Sigmoid colon (tissue), 7 donors: Measurements from ENCODE around the gene SIRT2. TPM values are rescaled to one million over a fixed set of nuclear protein-coding genes. Genes with fewer than 3 reads are reported as not detected.

Experiments used
- DNase-seq: peaks from one replicate; pipeline ENCODE4 v3.0.0-alpha.2; 2019
- H3K27ac ChIP-seq, 4 donors: fragments of 200-600 bp; sonication (generic); one replicate each; pipeline ENCODE4 v1.5.1; 2016 to 2019; ENCODE audit warnings: mild to moderate bottlenecking in 1 of 4
- H3K27me3 ChIP-seq, 3 donors: fragments of 200-600 bp; sonication (generic); one replicate each; pipeline ENCODE4 v1.5.1; 2019; ENCODE audit warnings: mild to moderate bottlenecking in 1 of 3
- H3K36me3 ChIP-seq, 4 donors: fragments of 200-600 bp; sonication (generic); one replicate each; pipeline ENCODE4 v1.5.1; 2016 to 2019
- H3K4me1 ChIP-seq, 4 donors: fragments of 200-600 bp; sonication (generic); one replicate each; pipeline ENCODE4 v1.5.1; 2017 to 2019
- H3K4me3 ChIP-seq, 4 donors: fragments of 200-600 bp; sonication (generic); one replicate each; pipeline ENCODE4 v1.5.1; 2017 to 2019; ENCODE audit warnings: mild to moderate bottlenecking in 2 of 4, moderate library complexity in 1 of 4
- H3K9me3 ChIP-seq, 4 donors: fragments of 200-600 bp in 3 of 4; sonication (generic) in 3 of 4; one replicate each; pipeline versions ENCODE4 v1.5.1 to v1.6.1; 2013 to 2019
- EP300 ChIP-seq, 4 donors: sonication (generic); formaldehyde crosslinking; IDR thresholded peaks; one replicate each; pipeline ENCODE4 v1.6.1; 2017; ENCODE audit warnings: antibody characterized with exemption in 4 of 4
- POLR2A ChIP-seq, 2 donors: fragments of 450-650 bp; IDR thresholded peaks; one replicate each; pipeline ENCODE4 v1.6.1; 2016; ENCODE audit warnings: antibody characterized with exemption in 2 of 2, mild to moderate bottlenecking in 2 of 2, moderate library complexity in 2 of 2
- POLR2AphosphoS5 ChIP-seq, 4 donors: sonication (generic); formaldehyde crosslinking; IDR thresholded peaks; one replicate each; pipeline ENCODE4 v1.6.1; 2017; ENCODE audit warnings: antibody characterized with exemption in 4 of 4
- WGBS, 2 donors: extraction: QIAGEN DNeasy Blood & Tissue Kit; methylation state at CpG; one replicate each; pipeline ENCODE4 v1.1.7; 2013; 5-methylcytosine and 5-hydroxymethylcytosine counted together
- intact Hi-C: fragments of 100-400 bp; cut with DNase I; formaldehyde crosslinking; loops from one replicate; pipeline ENCODE4 v1.15.1; 2023
- polyA plus RNA-seq, 3 donors: library from polyadenylated mRNA; stranded (reverse); fragments of 200-250 nt; gene quantifications; one replicate each; pipeline ENCODE4 v1.2.3, GENCODE V29; 2013
- total RNA-seq, 4 donors: library from RNA; depleted of rRNA; stranded (reverse); fragments of >200 nt; gene quantifications; one replicate each; pipeline ENCODE4 v1.1.0, GENCODE V29; 2016
- TF ChIP-seq, protein P1 (sequence below), 4 experiments: fragments of 450-650 bp in 3 of 4; fragments of 200-600 bp in 1 of 4; IDR thresholded peaks; one replicate each; pipeline ENCODE4 v1.5.1; 2016 to 2019; ENCODE audit warnings: antibody characterized with exemption in 4 of 4, mild to moderate bottlenecking in 3 of 4, moderate library complexity in 2 of 4
- donor health status: healthy with polysubstance abuse.
- donor health status: Bipolar disorder and iron deficiency.
- donor health status: healthy.

Gene SIRT2
- total and polyA plus RNA-seq, 7 donors = 36.2 to 92.7 (median 65.5) TPM

GRCh38 chr19:38846097-38846496, 53.3 kb downstream of the SIRT2 start:
- Histone ChIP-seq H3K4me1 (peaks cover 0 to 58% (median 44%) of the 10 kb centered on the region in 4 donors), H3K4me3 (no peak overlapping the region), H3K36me3 (peaks cover 56 to 67% (median 64%) of the 10 kb centered on the region in 4 donors), H3K27me3 (no peaks in the 10 kb centered on the region), H3K27ac (no peak overlapping the region), H3K9me3 (no peaks in the 10 kb centered on the region)
- no peak for DNase-seq
- 76 to 78% methylated on average over 2 of the region's 2 CpGs for WGBS, 2 donors
- intact Hi-C loops = no loop called here
- TF ChIP-seq, protein P1, sequence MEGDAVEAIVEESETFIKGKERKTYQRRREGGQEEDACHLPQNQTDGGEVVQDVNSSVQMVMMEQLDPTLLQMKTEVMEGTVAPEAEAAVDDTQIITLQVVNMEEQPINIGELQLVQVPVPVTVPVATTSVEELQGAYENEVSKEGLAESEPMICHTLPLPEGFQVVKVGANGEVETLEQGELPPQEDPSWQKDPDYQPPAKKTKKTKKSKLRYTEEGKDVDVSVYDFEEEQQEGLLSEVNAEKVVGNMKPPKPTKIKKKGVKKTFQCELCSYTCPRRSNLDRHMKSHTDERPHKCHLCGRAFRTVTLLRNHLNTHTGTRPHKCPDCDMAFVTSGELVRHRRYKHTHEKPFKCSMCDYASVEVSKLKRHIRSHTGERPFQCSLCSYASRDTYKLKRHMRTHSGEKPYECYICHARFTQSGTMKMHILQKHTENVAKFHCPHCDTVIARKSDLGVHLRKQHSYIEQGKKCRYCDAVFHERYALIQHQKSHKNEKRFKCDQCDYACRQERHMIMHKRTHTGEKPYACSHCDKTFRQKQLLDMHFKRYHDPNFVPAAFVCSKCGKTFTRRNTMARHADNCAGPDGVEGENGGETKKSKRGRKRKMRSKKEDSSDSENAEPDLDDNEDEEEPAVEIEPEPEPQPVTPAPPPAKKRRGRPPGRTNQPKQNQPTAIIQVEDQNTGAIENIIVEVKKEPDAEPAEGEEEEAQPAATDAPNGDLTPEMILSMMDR (IDR thresholded peaks at IDR 0.05) = no peak
- TF ChIP-seq POLR2A (IDR thresholded peaks at IDR 0.05) (no peak), EP300 (IDR thresholded peaks at IDR 0.05) (no peak), POLR2AphosphoS5 (IDR thresholded peaks at IDR 0.05) (no peak)

DNA sequence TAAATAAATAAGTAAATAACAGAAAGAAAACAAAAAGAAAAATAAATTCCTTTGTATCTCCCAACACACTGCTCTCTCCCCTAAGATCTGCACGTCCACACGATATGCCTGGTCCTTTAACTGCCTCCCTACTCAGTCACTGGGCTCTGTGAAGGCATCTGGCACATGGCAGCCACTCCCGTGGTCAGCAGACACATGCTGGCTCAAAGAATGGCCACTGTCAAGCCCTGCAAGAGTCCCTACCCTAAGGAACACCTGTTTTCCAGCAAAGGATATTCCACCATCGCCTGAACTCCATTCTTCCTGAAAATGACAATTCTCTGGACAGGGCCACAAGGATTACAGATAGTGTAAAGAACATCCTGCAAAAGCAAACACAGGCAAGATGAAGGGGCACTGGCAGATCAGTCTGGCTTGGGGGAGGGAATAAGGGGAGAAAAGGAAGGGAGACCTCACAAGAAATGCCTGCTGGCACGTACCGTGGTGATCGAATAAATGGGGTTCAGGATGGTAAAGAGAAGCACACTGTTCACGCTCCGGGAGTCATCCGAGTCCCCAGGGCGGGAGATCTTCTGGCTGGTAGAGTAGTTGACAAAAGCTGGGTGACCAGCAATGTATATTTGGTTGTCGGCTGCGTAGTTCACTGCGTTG, 53.9 kb downstream of the SIRT2 start:
- intact Hi-C loops = no loop called here
- Histone ChIP-seq H3K27ac (no peak overlapping the region), H3K9me3 (no peaks in the 10 kb centered on the region), H3K4me3 (no peak overlapping the region), H3K27me3 (no peaks in the 10 kb centered on the region), H3K4me1 (peaks cover 0 to 54% (median 41%) of the 10 kb centered on the region in 4 donors), H3K36me3 (peaks cover 62 to 73% (median 70%) of the 10 kb centered on the region in 4 donors)
- no peak for TF ChIP-seq EP300 (IDR thresholded peaks at IDR 0.05)
- no peak for TF ChIP-seq POLR2AphosphoS5 (IDR thresholded peaks at IDR 0.05)
- TF ChIP-seq POLR2A (IDR thresholded peaks at IDR 0.05) = no peak
- TF ChIP-seq, protein P1 (IDR thresholded peaks at IDR 0.05) = no peak
- 94 to 95% methylated on average over 14 of the region's 14 CpGs for WGBS, 2 donors
- no peak for DNase-seq

DNA sequence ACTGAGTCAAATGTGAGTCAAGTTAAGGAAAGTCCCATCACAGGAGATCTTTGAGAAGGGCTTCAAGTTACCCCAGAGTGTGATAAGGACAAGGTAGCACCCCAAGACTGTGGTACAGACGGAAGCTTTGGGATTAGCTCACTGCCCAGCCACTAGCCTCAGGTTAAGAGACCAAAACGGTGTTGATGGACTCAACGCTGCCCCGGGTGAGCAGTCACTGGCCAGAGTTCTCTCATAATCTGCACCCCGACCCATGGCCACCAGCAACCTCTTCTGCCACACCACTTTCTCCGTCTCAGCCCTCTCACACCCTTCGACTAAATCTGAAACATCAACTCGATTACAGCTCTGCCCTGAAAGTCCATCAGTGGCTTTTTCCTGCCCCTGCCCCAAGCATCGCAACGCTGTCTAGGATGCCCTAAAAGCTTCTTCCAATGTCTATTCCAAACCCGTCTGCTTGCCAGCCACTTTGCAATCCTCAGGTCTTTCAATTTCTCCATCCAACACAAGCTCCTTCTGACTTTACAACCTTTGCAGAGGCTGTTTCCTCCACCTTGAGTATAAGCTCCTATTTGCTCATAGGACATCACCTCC, 55.2 kb downstream of the SIRT2 start:
- WGBS, 2 donors = 91 to 92% methylated on average over 11 of the region's 11 CpGs
- TF ChIP-seq EP300 (IDR thresholded peaks at IDR 0.05) (no peak), POLR2A (IDR thresholded peaks at IDR 0.05) (no peak), POLR2AphosphoS5 (IDR thresholded peaks at IDR 0.05) (no peak)
- TF ChIP-seq, protein P1 (IDR thresholded peaks at IDR 0.05) = no peak
- Histone ChIP-seq H3K4me3 (no peak overlapping the region), H3K4me1 (peaks cover 0 to 54% (median 41%) of the 10 kb centered on the region in 4 donors), H3K36me3 (peaks cover 74 to 86% (median 83%) of the 10 kb centered on the region in 4 donors), H3K27ac (no peak overlapping the region), H3K9me3 (no peaks in the 10 kb centered on the region), H3K27me3 (no peaks in the 10 kb centered on the region)
- intact Hi-C loops = no loop called here
- no peak for DNase-seq

DNA sequence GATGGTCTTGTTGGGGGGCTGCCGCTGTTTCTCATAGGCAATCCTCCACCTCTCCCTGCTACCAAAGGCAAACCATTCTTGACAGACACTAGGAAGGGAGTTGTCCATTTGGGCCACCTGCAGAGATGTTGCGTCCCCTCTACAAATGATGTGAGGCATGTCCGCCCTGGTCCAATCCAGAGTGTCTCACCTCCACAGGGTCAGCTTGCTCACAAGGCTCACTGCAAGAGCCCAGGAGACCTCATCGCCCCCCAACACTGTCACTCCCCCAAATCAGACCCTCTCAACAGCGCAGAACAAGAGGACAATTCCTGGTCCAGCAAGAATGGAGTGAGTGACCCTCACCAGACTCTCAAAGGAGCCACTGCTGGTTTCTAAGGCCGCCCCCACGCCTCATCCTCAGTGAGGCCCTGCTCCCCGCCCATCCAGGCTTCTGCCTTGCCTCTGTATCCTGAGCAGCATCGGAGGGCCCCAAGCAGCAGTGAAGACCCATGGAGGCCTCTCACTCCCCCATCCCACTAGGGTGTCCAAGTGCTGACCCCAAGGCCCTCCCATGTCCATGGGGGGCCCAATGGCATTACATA, 56.2 kb downstream of the SIRT2 start:
- peaks cover 83 to 95% (median 91%) of the 10 kb centered on the region in 4 donors for H3K36me3 ChIP-seq
- no peak overlapping the region for H3K27ac ChIP-seq

More for the DNA sequence above, 56.2 kb downstream of the SIRT2 start:
- no peak for DNase-seq
- TF ChIP-seq POLR2AphosphoS5 (IDR thresholded peaks at IDR 0.05) (no peak), POLR2A (IDR thresholded peaks at IDR 0.05) (no peak), EP300 (IDR thresholded peaks at IDR 0.05) (no peak)
- TF ChIP-seq, protein P1 (IDR thresholded peaks at IDR 0.05) = no peak
- WGBS, 2 donors = 96 to 97% methylated on average over 9 of the region's 9 CpGs
- intact Hi-C loops = no loop called here
- H3K4me3 ChIP-seq = no peak overlapping the region
- H3K27me3 ChIP-seq = no peaks in the 10 kb centered on the region
- no peaks in the 10 kb centered on the region for H3K9me3 ChIP-seq
- H3K4me1 ChIP-seq = peaks cover 0 to 45% (median 34%) of the 10 kb centered on the region in 4 donors
